Tibial artery (tissue), 4 donors: Measurements from ENCODE around the gene DCDC2.
"Not testable (repeated sequence)": the region's sequence is repeated elsewhere in the genome, so short reads cannot be mapped to it uniquely, and the experiment has no call there.

ENCODE experiments used
- DNase-seq, 2 donors: peaks; one replicate each; pipeline ENCODE4 v3.0.0-alpha.2; 2019
- H3K27ac ChIP-seq, 2 donors: fragments of 200-600 bp; sonication (generic) in 1 of 2; 1 replicate in 1 of 2; 2 replicates in 1 of 2; pipeline ENCODE4 v1.5.1; 2018 to 2019; ENCODE audit warnings: mild to moderate bottlenecking in 1 of 2
- H3K27me3 ChIP-seq, 2 donors: fragments of 200-600 bp; sonication (generic) in 1 of 2; one replicate each; pipeline versions ENCODE4 v1.5.1 to v1.6.0; 2016 to 2019
- H3K36me3 ChIP-seq, 3 donors: fragments of 200-600 bp; sonication (generic) in 2 of 3; one replicate each; pipeline ENCODE4 v1.5.1; 2016 to 2019; ENCODE audit warnings: mild to moderate bottlenecking in 2 of 3
- H3K4me1 ChIP-seq, 4 donors: fragments of 200-600 bp; sonication (generic) in 2 of 4; 1 replicate in 3 of 4; 2 replicates in 1 of 4; pipeline ENCODE4 v1.5.1; 2016 to 2019
- H3K4me3 ChIP-seq, 2 donors: fragments of 200-600 bp; sonication (generic) in 1 of 2; 1 replicate in 1 of 2; 2 replicates in 1 of 2; pipeline ENCODE4 v1.5.1; 2018 to 2019; ENCODE audit warnings: mild to moderate bottlenecking in 2 of 2
- H3K9me3 ChIP-seq, 3 donors: fragments of 200-600 bp; sonication (generic) in 1 of 3; one replicate each; pipeline ENCODE4 v1.5.1; 2016 to 2019
- intact Hi-C: fragments of 100-400 bp; cut with DNase I; formaldehyde crosslinking; loops from one replicate; pipeline ENCODE4 v1.15.0; 2023; ENCODE audit warnings: low total_unique reads
- TF ChIP-seq, protein P1 (sequence below), 2 experiments: fragments of 200-600 bp in 1 of 2; fragments of 450-650 bp in 1 of 2; IDR thresholded peaks; one replicate each; pipeline ENCODE4 v1.5.1; 2017 to 2019; ENCODE audit warnings: antibody characterized with exemption in 2 of 2, mild to moderate bottlenecking in 1 of 2, moderate library complexity in 1 of 2

The DCDC2 gene

DNA sequence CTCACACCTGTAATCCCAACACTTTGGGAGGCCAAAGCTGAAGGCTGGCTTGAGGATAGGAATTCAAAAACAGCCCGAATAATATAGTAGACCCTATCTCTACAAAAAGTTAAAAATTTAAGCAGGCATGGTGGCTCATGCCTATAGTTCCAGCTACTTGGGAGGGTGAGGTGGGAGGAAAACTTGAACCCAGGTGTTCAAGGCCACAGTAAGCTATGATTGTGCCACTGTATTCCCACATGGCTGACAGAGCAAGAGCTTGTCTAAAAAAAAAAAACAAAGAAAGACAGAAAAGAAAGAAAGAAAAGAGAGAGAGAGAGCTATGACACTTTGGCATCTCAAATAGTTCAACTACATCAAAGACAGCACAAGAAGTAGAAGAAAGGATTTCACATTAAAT is 33.2 kb downstream of the DCDC2 start:
- no peak overlapping the region for H3K27ac ChIP-seq

DNA sequence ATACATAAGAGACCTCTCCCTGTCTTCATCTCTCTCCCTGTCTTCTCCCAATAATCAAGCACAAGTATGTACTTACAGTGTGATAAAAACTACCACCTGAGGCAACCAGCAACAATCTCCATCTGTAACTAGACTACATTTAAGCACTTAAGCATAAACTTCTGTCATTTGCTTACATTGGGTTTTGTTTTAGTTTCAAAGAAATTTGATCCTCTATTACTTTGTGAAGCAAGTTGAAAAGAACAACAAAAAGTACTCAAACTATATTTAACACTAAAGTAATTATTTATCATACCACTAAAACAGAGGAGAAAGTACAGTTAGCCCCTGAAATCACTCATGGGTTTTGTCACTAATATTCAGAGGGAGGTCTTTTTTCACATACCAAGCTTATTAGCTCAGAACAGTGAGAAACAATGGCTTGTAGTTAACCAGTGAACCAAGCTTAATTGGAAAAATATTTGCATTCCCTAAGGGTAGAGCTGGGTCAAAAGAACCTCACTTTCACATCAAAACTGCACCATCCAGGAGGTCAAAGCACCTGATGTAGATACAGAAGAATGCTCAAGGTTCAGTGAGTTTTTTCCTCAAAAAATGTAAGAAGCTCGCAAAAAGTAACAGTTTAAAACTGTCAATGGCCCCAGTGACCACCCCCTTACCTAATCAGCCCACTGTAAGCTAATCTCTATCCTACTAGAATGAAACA is 34.1 kb downstream of the DCDC2 start:
- Histone ChIP-seq H3K9me3 (no peaks in the 10 kb centered on the region), H3K36me3 (no peaks in the 10 kb centered on the region), H3K4me1 (no peaks in the 10 kb centered on the region), H3K27ac (no peak overlapping the region), H3K4me3 (no peak overlapping the region), H3K27me3 (peaks cover 0 to 4% of the 10 kb centered on the region in 2 donors)
- TF ChIP-seq, protein P1, sequence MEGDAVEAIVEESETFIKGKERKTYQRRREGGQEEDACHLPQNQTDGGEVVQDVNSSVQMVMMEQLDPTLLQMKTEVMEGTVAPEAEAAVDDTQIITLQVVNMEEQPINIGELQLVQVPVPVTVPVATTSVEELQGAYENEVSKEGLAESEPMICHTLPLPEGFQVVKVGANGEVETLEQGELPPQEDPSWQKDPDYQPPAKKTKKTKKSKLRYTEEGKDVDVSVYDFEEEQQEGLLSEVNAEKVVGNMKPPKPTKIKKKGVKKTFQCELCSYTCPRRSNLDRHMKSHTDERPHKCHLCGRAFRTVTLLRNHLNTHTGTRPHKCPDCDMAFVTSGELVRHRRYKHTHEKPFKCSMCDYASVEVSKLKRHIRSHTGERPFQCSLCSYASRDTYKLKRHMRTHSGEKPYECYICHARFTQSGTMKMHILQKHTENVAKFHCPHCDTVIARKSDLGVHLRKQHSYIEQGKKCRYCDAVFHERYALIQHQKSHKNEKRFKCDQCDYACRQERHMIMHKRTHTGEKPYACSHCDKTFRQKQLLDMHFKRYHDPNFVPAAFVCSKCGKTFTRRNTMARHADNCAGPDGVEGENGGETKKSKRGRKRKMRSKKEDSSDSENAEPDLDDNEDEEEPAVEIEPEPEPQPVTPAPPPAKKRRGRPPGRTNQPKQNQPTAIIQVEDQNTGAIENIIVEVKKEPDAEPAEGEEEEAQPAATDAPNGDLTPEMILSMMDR (IDR thresholded peaks at IDR 0.05), result no peak
- intact Hi-C loops, result no loop called here
- no peak for DNase-seq

More for the DNA sequence above, 33.2 kb downstream of the DCDC2 start:
- intact Hi-C loops, result no loop called here
- TF ChIP-seq, protein P1 (IDR thresholded peaks at IDR 0.05), result no peak
- DNase-seq, result no peak
- Histone ChIP-seq H3K9me3 (no peaks in the 10 kb centered on the region), H3K36me3 (no peaks in the 10 kb centered on the region), H3K4me1 (no peaks in the 10 kb centered on the region), H3K4me3 (no peak overlapping the region), H3K27me3 (peaks cover 0 to 4% of the 10 kb centered on the region in 2 donors)

DNA sequence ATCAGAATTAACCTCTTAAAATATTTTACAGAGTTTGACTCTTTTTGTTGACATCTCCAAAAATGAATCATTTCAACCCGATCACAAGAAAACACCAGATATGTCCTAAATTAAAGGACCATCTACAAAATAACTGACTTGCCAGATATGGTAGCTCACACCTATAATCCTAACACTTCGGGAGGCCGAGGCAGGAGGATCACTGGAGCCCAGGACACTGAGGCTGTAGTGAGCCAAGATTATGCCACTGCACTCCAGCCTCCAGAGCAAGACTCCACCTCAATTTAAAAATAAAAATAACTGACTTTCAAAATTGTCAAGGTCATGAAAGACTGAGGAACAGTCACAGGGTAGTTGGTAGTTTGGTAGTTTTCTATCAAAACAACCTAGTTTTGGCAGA is 34.9 kb downstream of the DCDC2 start:
- TF ChIP-seq, protein P1 (IDR thresholded peaks at IDR 0.05), result no peak
- H3K4me3 ChIP-seq, result no peak overlapping the region
- H3K4me1 ChIP-seq, result no peaks in the 10 kb centered on the region
- H3K27ac ChIP-seq, result no peak overlapping the region
- DNase-seq, result no peak
- peaks cover 0 to 4% of the 10 kb centered on the region in 2 donors for H3K27me3 ChIP-seq
- intact Hi-C loops, result no loop called here
- H3K9me3 ChIP-seq, result no peaks in the 10 kb centered on the region
- H3K36me3 ChIP-seq, result no peaks in the 10 kb centered on the region

DNA sequence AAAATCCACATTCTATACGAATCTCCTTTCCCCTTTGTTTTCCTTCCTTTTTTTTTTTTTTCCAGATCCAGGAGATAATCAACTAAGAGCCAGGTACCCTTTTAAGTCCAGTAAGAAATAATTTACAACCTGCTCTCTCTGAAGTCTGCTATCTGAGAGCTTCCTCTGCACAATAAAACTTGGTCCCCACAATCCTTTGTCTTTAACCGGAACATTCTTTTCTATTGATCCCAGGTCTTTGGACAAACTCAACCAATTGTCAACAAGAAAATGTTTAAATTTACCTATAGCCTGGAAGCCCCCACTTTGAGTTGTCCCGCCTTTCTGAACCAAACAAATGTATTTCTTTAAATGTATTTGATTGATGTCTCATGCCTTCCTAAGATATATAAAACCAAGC is 35.4 kb downstream of the DCDC2 start:
- H3K27me3 ChIP-seq, intact Hi-C loops, H3K4me1 ChIP-seq, H3K4me3 ChIP-seq, DNase-seq, H3K27ac ChIP-seq, H3K9me3 ChIP-seq, H3K36me3 ChIP-seq: not testable (repeated sequence)

DNA sequence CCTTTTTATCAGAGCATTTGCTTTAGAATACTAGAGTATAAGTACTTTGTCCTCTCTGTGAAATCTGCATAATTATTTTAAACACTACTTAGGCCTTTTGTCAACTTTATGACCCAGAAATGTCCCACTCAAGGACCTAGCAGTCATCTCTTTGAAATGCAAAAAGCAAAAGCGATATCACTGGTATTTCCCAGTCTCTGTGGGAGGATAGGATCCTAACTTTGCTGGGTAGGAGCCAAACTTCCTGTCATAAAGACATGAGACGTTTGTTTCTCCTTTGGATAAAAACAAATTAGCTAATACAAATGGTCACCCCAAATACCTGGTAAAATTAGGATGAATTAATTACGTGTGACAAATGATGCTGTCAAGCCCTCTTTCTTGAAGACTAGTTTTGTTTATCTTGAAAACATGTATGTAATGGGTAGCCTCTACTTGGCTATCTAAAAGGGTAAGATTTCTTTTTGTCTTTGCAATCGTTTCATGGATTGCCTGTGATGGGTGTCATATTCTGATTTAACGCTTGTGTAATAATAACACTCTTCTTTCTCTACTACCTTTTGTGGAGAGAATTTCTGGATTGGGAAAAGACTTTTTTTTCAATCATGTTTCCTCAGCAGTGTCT is 36.2 kb downstream of the DCDC2 start:
- DNase-seq, result no peak
- H3K9me3 ChIP-seq, result no peaks in the 10 kb centered on the region
- H3K4me3 ChIP-seq, result no peak overlapping the region
- no peaks in the 10 kb centered on the region for H3K4me1 ChIP-seq
- H3K27ac ChIP-seq, result no peak overlapping the region
- H3K27me3 ChIP-seq, result peaks cover 0 to 4% of the 10 kb centered on the region in 2 donors
- TF ChIP-seq, protein P1 (IDR thresholded peaks at IDR 0.05), result no peak
- intact Hi-C loops, result no loop called here
- no peaks in the 10 kb centered on the region for H3K36me3 ChIP-seq
